OCI-LY3 (cell line): ENCODE results near the gene ITPR3.

ENCODE experiments used
- H2AFZ ChIP-seq: fragments of 200-600, 300-600 bp; shearing (Covaris generic); 2 replicates; pipeline ENCODE4 v1.6.0; 2014; ENCODE audit warnings: antibody characterized with exemption, low read depth, low read length
- H3K27ac ChIP-seq: fragments of 200-600, 300-600 bp; sonication (generic); 2 replicates; pipeline ENCODE4 v1.5.1; 2014; ENCODE audit warnings: mild to moderate bottlenecking, low read length, moderate library complexity, mixed read lengths
- H3K27me3 ChIP-seq: fragments of 200-600, 300-600 bp; sonication (generic); 2 replicates; pipeline ENCODE4 v1.6.1; 2014; ENCODE audit warnings: low read depth, low read length, mixed read lengths
- H3K36me3 ChIP-seq: fragments of 200-600, 300-600 bp; sonication (generic); replicated peaks from 2 replicates; pipeline ENCODE3; 2014; ENCODE audit warnings: low read depth, low read length, mixed read lengths
- H3K4me1 ChIP-seq: fragments of 300-600, 200-600 bp; sonication (generic); 2 replicates; pipeline ENCODE4 v1.6.1; 2014; ENCODE audit warnings: low read length, mixed read lengths
- H3K4me2 ChIP-seq: fragments of 200-600, 300-600 bp; sonication (generic); 2 replicates; pipeline ENCODE4 v1.6.1; 2014; ENCODE audit warnings: low read length, mixed read lengths
- H3K4me3 ChIP-seq: fragments of 300-600, 200-600 bp; sonication (generic); 2 replicates; pipeline ENCODE4 v1.5.1; 2014; ENCODE audit warnings: antibody characterized with exemption, mild to moderate bottlenecking, low read length, moderate library complexity
- H3K79me2 ChIP-seq: fragments of 300-600, 200-600 bp; shearing (Covaris generic); 2 replicates; pipeline ENCODE4 v1.6.1; 2014; ENCODE audit warnings: mild to moderate bottlenecking, low read length, mixed read lengths
- H3K9ac ChIP-seq: fragments of 300-600, 200-600 bp; shearing (Covaris generic); 2 replicates; pipeline ENCODE4 v1.6.0; 2014; ENCODE audit warnings: mild to moderate bottlenecking, low read length, moderate library complexity
- H3K9me3 ChIP-seq: fragments of 200-600, 300-600 bp; shearing (Covaris generic); 2 replicates; pipeline ENCODE4 v1.6.1; 2014; ENCODE audit warnings: low read length, mixed read lengths; ENCODE audit not compliant: insufficient read depth
- H4K20me1 ChIP-seq: fragments of 200-600, 300-600 bp; sonication (generic); 2 replicates; pipeline ENCODE4 v1.6.1; 2016; ENCODE audit warnings: low read length, mixed read lengths; ENCODE audit not compliant: insufficient read depth
- EZH2phosphoT487 ChIP-seq: fragments of 200-600 bp; shearing (Covaris generic); IDR thresholded peaks from 2 replicates; pipeline ENCODE4 v1.6.1; 2018; ENCODE audit warnings: antibody characterized with exemption, mixed run types, low read depth
- TF ChIP-seq, protein P1 (sequence below): fragments of 200-600, 300-600 bp; sonication (generic); IDR thresholded peaks from 2 replicates; pipeline ENCODE4 v1.5.1; 2014; ENCODE audit warnings: antibody characterized with exemption, low read length, low read depth

ITPR3 gene

DNA sequence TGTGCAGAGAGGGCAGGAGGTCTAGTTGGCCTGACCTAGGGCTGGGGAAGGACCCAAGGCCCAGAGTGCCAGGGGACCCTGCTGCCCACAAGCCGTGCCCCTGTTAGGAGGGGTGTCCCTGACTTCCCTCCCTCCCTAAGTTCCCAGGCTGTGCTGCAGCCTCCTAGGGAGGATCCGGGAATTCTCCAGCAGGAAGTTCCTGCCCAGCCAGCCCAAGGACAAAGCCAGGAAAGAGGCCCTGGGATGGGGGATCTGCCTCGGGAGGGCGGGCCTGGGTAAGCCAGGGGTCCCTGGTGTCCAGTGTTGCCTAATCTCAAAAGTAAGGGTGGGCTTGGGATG is 31.8 kb upstream of the ITPR3 start:
- no peak overlapping the region for H3K27ac ChIP-seq
- no peaks in the 10 kb centered on the region for H4K20me1 ChIP-seq
- no peaks in the 10 kb centered on the region for H3K27me3 ChIP-seq
- no peak overlapping the region for H3K4me2 ChIP-seq
- H3K4me1 ChIP-seq: peaks cover 32% of the 10 kb centered on the region
- no peaks in the 10 kb centered on the region for H3K36me3 ChIP-seq
- TF ChIP-seq EZH2phosphoT487: no peak
- TF ChIP-seq, protein P1, sequence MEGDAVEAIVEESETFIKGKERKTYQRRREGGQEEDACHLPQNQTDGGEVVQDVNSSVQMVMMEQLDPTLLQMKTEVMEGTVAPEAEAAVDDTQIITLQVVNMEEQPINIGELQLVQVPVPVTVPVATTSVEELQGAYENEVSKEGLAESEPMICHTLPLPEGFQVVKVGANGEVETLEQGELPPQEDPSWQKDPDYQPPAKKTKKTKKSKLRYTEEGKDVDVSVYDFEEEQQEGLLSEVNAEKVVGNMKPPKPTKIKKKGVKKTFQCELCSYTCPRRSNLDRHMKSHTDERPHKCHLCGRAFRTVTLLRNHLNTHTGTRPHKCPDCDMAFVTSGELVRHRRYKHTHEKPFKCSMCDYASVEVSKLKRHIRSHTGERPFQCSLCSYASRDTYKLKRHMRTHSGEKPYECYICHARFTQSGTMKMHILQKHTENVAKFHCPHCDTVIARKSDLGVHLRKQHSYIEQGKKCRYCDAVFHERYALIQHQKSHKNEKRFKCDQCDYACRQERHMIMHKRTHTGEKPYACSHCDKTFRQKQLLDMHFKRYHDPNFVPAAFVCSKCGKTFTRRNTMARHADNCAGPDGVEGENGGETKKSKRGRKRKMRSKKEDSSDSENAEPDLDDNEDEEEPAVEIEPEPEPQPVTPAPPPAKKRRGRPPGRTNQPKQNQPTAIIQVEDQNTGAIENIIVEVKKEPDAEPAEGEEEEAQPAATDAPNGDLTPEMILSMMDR: no peak
- no peaks in the 10 kb centered on the region for H3K9me3 ChIP-seq
- H3K4me3 ChIP-seq: no peak overlapping the region
- no peak overlapping the region for H3K9ac ChIP-seq
- no peaks in the 10 kb centered on the region for H3K79me2 ChIP-seq
- H2AFZ ChIP-seq: no peak overlapping the region

DNA sequence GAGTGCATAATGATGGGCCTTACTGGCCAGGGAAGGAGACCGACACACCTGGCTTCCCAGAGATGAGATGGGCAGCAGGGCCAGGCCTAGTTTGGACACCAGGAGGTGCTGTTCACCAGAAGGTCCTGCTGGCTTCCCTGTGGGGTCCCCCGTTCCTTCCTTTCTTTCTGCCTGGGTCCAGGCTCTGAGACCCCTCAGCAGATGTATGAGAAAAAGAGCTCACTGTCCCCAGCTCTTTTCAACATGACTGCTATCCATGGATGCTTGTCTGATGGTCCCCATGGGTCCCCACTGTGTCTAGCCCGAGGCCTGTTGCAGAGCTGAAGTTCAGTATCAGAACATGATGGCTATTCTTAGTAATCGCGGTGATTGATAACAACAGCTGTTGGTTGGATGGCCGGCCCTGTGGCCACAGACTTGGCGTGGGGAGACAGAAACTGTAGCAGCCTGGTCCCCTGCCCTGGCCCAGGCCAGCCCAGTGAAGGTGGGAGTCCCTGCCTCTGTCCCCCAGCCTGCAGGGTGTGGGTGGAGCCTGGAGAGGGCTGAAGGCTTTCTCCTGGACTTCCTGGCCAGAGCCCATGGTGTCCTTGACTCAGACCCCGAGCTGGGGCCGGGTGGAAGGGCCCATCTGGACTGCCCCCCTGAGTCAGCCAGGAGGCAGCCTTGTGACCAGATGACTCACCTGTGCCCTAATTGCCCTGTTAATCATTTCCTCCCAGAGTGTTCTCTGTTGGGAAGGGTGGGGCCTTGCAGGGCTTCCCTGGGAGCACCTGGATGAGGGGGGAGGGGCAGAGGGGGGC is 31.2 kb upstream of the ITPR3 start:
- Histone ChIP-seq H4K20me1 (no peaks in the 10 kb centered on the region), H3K4me1 (peaks cover 30% of the 10 kb centered on the region), H3K27ac (no peak overlapping the region), H3K4me2 (peak overlapping the region; percentile 27), H3K9me3 (no peaks in the 10 kb centered on the region), H3K79me2 (no peaks in the 10 kb centered on the region), H3K9ac (no peak overlapping the region), H3K4me3 (no peak overlapping the region), H2AFZ (no peak overlapping the region), H3K36me3 (no peaks in the 10 kb centered on the region), H3K27me3 (no peaks in the 10 kb centered on the region)
- TF ChIP-seq EZH2phosphoT487: no peak
- TF ChIP-seq, protein P1: peak; percentile 61

DNA sequence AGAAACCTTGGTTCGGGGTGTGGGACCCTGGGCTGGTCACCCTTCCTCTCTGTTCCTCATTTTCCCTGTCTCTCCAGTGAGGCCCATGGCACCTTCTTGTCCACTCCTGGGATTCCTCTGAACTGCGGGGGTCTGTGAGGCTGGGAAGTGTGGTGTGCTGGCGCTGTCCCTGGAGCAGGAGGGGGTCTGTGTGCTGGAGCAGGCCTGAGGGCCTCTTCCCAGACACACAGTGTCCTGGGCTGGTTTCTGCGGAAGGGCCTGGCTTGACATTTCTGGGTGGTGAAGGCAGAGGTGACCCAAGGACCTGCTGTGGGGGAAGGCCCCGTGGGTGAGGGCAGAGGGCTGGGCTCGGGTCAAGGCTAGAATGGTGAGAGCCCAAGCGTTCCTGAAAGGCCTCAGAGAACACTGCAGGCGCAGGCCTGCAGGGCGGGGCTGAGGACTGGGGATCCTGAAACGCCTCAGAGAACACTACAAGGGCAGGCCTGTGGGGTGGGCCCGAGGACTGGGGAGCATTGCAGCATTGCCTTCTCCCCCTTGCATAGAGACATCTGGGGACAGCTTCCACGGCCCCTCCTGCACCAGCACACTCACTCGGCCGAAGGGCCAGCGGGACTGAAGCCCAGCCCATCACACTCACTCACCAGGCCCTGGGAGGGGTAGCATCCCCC is 30.5 kb upstream of the ITPR3 start:
- Histone ChIP-seq H4K20me1 (no peaks in the 10 kb centered on the region), H3K4me2 (peak overlapping the region; percentile 27), H3K4me3 (no peak overlapping the region), H2AFZ (no peak overlapping the region), H3K9ac (no peak overlapping the region), H3K36me3 (no peaks in the 10 kb centered on the region), H3K27ac (no peak overlapping the region), H3K79me2 (no peaks in the 10 kb centered on the region), H3K9me3 (no peaks in the 10 kb centered on the region), H3K4me1 (peaks cover 24% of the 10 kb centered on the region), H3K27me3 (no peaks in the 10 kb centered on the region)
- TF ChIP-seq, protein P1: no peak
- no peak for TF ChIP-seq EZH2phosphoT487

DNA sequence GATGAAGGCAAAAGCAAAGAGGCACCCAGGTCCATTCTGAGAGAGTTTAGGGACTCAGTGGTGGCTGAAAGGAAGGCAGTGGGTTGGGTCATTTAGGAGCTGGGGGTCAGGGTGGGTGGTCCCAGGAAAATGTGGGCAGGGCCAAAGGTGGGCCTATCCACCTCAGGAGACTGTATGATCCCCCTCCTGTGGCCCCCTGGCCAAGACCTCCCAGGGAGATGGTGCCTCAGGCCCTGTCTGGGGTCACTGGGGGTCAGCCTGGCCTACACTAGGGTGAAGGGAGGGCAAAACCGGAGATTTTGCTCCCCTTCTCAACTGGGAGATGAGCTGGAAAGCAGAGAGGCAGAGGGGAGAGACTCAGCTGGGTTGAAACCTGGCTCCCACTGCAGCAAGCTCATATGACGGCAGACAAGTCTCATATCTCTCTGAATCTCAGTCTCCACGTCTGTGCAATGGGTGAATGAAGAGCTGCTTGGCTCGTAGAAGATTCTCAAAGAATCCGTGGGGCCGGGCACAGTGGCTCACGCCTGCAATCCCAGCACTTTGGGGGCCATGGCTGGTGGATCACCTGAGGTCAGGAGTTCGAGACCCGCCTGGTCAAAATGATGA is 29.6 kb upstream of the ITPR3 start:
- no peaks in the 10 kb centered on the region for H3K9me3 ChIP-seq
- no peak overlapping the region for H3K27ac ChIP-seq
- no peak overlapping the region for H2AFZ ChIP-seq
- no peaks in the 10 kb centered on the region for H3K27me3 ChIP-seq
- H3K9ac ChIP-seq: no peak overlapping the region
- H3K4me1 ChIP-seq: peaks cover 17% of the 10 kb centered on the region
- no peak overlapping the region for H3K4me2 ChIP-seq
- no peaks in the 10 kb centered on the region for H4K20me1 ChIP-seq
- H3K4me3 ChIP-seq: no peak overlapping the region
- H3K79me2 ChIP-seq: no peaks in the 10 kb centered on the region
- H3K36me3 ChIP-seq: no peaks in the 10 kb centered on the region
- no peak for TF ChIP-seq EZH2phosphoT487
- TF ChIP-seq, protein P1: no peak
